Measurements from ENCODE around the gene CT45A9. TPM values are rescaled to one million over a fixed set of nuclear protein-coding genes. Genes with fewer than 3 reads are reported as not detected.
"Not testable (repeated sequence)": the region's sequence is repeated elsewhere in the genome, so short reads cannot be mapped to it uniquely, and the experiment has no call there.

The CT45A9 gene
- not detected for total RNA-seq
- not detected for total RNA-seq (2013)
- total RNA-seq = 0 reads per million in 29 experiments

- ATAC-seq (replicated peaks in 1 of 4); DNase-seq; H3K27me3 Mint-ChIP-seq; CTCF ChIA-PET; H3K4me3 Mint-ChIP-seq; H3K4me1 ChIP-seq (ENCODE audit: control insufficient read depth in 1 of 2, extremely low read depth in 1 of 2, insufficient read depth in 2 of 2, low read length in 2 of 2); POLR2A ChIA-PET; H3K9me3 ChIP-seq; H3K27me3 ChIP-seq (replicated peaks in 1 of 2; ENCODE audit: control insufficient read depth in 2 of 2, extremely low read depth in 1 of 2, insufficient read depth in 2 of 2, low read length in 1 of 2); H3K36me3 Mint-ChIP-seq; H3K4me3 ChIP-seq (ENCODE audit: control insufficient read depth in 1 of 2, extremely low read depth in 1 of 2, low read length in 1 of 2); H3K9me3 Mint-ChIP-seq; H3K4me1 Mint-ChIP-seq; H3K27ac ChIP-seq (ENCODE audit: low read length); H3K36me3 ChIP-seq (ENCODE audit: control insufficient read depth in 2 of 2, extremely low read depth in 1 of 2, insufficient read depth in 1 of 2, low read length in 1 of 2); H3K27ac Mint-ChIP-seq: not testable (repeated sequence)
- WGBS (ENCODE audit: insufficient coverage) = no CpG with 5 or more reads among the region's 17 CpGs
Measured at GRCh38 chrX:135871712-135872111, at the start of gene CT45A9. CT45A9 (minus strand) TSS chrX:135871812; CDS start chrX:135868061, 3,751 bp downstream.

GRCh38 chrX:135920516-135920915 is 48.9 kb upstream of the CT45A9 start:
- H3K4me3 Mint-ChIP-seq; H3K4me1 Mint-ChIP-seq; H3K36me3 Mint-ChIP-seq; POLR2A ChIA-PET; H3K27me3 ChIP-seq (replicated peaks in 1 of 2; ENCODE audit: control insufficient read depth in 2 of 2, extremely low read depth in 1 of 2, insufficient read depth in 2 of 2, low read length in 1 of 2); H3K9me3 Mint-ChIP-seq; H3K4me1 ChIP-seq (ENCODE audit: control insufficient read depth in 1 of 2, extremely low read depth in 1 of 2, insufficient read depth in 2 of 2, low read length in 2 of 2); H3K9me3 ChIP-seq; H3K27ac Mint-ChIP-seq; H3K36me3 ChIP-seq (ENCODE audit: control insufficient read depth in 2 of 2, extremely low read depth in 1 of 2, insufficient read depth in 1 of 2, low read length in 1 of 2); H3K4me3 ChIP-seq (ENCODE audit: control insufficient read depth in 1 of 2, extremely low read depth in 1 of 2, low read length in 1 of 2); H3K27ac ChIP-seq (ENCODE audit: low read length); ATAC-seq (replicated peaks in 1 of 4); DNase-seq: not testable (repeated sequence)
- CTCF ChIA-PET = interaction anchor here in 1 of 2 donors (1.1 to 1.4 kb wide), 2 partner anchors 9 to 11 kb away, joined by 3 to 4 read pairs; no protein-coding TSS in a partner anchor
- peaks cover 0 to 47% of the 10 kb centered on the region in 2 donors for H3K27me3 Mint-ChIP-seq
- WGBS (ENCODE audit: insufficient coverage) = no CpG with 5 or more reads among the region's 1 CpG

GRCh38 chrX:135914404-135914803 is 42.8 kb upstream of the CT45A9 start:
- Histone ChIP-seq H3K27ac (ENCODE audit: low read length) (no peak overlapping the region), H3K9me3 (no peaks in the 10 kb centered on the region), H3K27me3 (replicated peaks in 1 of 2; ENCODE audit: control insufficient read depth in 2 of 2, extremely low read depth in 1 of 2, insufficient read depth in 2 of 2, low read length in 1 of 2) (no peaks in the 10 kb centered on the region), H3K4me1 (ENCODE audit: control insufficient read depth in 1 of 2, extremely low read depth in 1 of 2, insufficient read depth in 2 of 2, low read length in 2 of 2) (no peaks in the 10 kb centered on the region), H3K4me3 (ENCODE audit: control insufficient read depth in 1 of 2, extremely low read depth in 1 of 2, low read length in 1 of 2) (no peak overlapping the region), H3K36me3 (ENCODE audit: control insufficient read depth in 2 of 2, extremely low read depth in 1 of 2, insufficient read depth in 1 of 2, low read length in 1 of 2) (no peaks in the 10 kb centered on the region)
- no peak overlapping the region for H3K4me3 Mint-ChIP-seq
- no peaks in the 10 kb centered on the region for H3K4me1 Mint-ChIP-seq
- H3K36me3 Mint-ChIP-seq = no peaks in the 10 kb centered on the region
- ChIA-PET CTCF (no interaction called here), POLR2A (no interaction called here)
- peaks cover 0 to 48% of the 10 kb centered on the region in 2 donors for H3K27me3 Mint-ChIP-seq
- no peak overlapping the region for H3K27ac Mint-ChIP-seq
- no peaks in the 10 kb centered on the region for H3K9me3 Mint-ChIP-seq
- ATAC-seq (replicated peaks in 1 of 4) = no peak
- no CpG with 5 or more reads among the region's 5 CpGs for WGBS (ENCODE audit: insufficient coverage)
- no peak for DNase-seq

- no peaks in the 10 kb centered on the region for H3K36me3 Mint-ChIP-seq
- no peaks in the 10 kb centered on the region for H3K4me1 Mint-ChIP-seq
- peaks cover 6 to 38% of the 10 kb centered on the region in 2 donors for H3K27me3 Mint-ChIP-seq
- ChIA-PET POLR2A (no interaction called here), CTCF (no interaction called here)
- H3K4me3 ChIP-seq (ENCODE audit: control insufficient read depth in 1 of 2, extremely low read depth in 1 of 2, low read length in 1 of 2) = no peak overlapping the region
- no peaks in the 10 kb centered on the region for H3K9me3 ChIP-seq
- H3K27me3 ChIP-seq (replicated peaks in 1 of 2; ENCODE audit: control insufficient read depth in 2 of 2, extremely low read depth in 1 of 2, insufficient read depth in 2 of 2, low read length in 1 of 2) = no peaks in the 10 kb centered on the region
- H3K4me3 Mint-ChIP-seq = no peak overlapping the region
- H3K27ac ChIP-seq (ENCODE audit: low read length) = no peak overlapping the region
- ATAC-seq (replicated peaks in 1 of 4) (no peak), DNase-seq (no peak)
- H3K36me3 ChIP-seq (ENCODE audit: control insufficient read depth in 2 of 2, extremely low read depth in 1 of 2, insufficient read depth in 1 of 2, low read length in 1 of 2) = no peaks in the 10 kb centered on the region
- no peaks in the 10 kb centered on the region for H3K4me1 ChIP-seq (ENCODE audit: control insufficient read depth in 1 of 2, extremely low read depth in 1 of 2, insufficient read depth in 2 of 2, low read length in 2 of 2)
- H3K27ac Mint-ChIP-seq = no peak overlapping the region
- WGBS (ENCODE audit: insufficient coverage) = no CpG with 5 or more reads among the region's 5 CpGs
- no peaks in the 10 kb centered on the region for H3K9me3 Mint-ChIP-seq
Measured at GRCh38 chrX:135910251-135910650, 38.6 kb upstream of the CT45A9 start.

GRCh38 chrX:135893294-135893817 is 21.7 kb upstream of the CT45A9 start, which contains the start of the genes CT45A10 and SAGE1:
CT45A10 (minus strand) TSS chrX:135893444; CDS start chrX:135885344, 8,100 bp downstream.
SAGE1 (plus strand) TSS chrX:135893716; CDS start chrX:135896243, 2,527 bp downstream.
- 100% methylated on average over 6 of the region's 22 CpGs for WGBS (ENCODE audit: insufficient coverage)

GRCh38 chrX:135892781-135893180 is 21.2 kb upstream of the CT45A9 start:
- Mint-ChIP-seq H3K4me3 (no peak overlapping the region), H3K36me3 (no peaks in the 10 kb centered on the region), H3K4me1 (no peaks in the 10 kb centered on the region), H3K9me3 (no peaks in the 10 kb centered on the region), H3K27ac (no peak overlapping the region), H3K27me3 (peaks cover 0 to 20% of the 10 kb centered on the region in 2 donors)
- ATAC-seq (replicated peaks in 1 of 4) (no peak), DNase-seq (no peak)
- CTCF ChIA-PET = no interaction called here
- H3K36me3 ChIP-seq (ENCODE audit: control insufficient read depth in 2 of 2, extremely low read depth in 1 of 2, insufficient read depth in 1 of 2, low read length in 1 of 2) = no peaks in the 10 kb centered on the region
- POLR2A ChIA-PET = no interaction called here
- no peaks in the 10 kb centered on the region for H3K9me3 ChIP-seq
- peaks cover 0 to 4% of the 10 kb centered on the region in 2 experiments for H3K27me3 ChIP-seq (replicated peaks in 1 of 2; ENCODE audit: control insufficient read depth in 2 of 2, extremely low read depth in 1 of 2, insufficient read depth in 2 of 2, low read length in 1 of 2)
- H3K4me3 ChIP-seq (ENCODE audit: control insufficient read depth in 1 of 2, extremely low read depth in 1 of 2, low read length in 1 of 2) = no peak overlapping the region
- no peaks in the 10 kb centered on the region for H3K4me1 ChIP-seq (ENCODE audit: control insufficient read depth in 1 of 2, extremely low read depth in 1 of 2, insufficient read depth in 2 of 2, low read length in 2 of 2)
- no peak overlapping the region for H3K27ac ChIP-seq (ENCODE audit: low read length)
- 94% methylated on average over 5 of the region's 11 CpGs for WGBS (ENCODE audit: insufficient coverage)

More at GRCh38 chrX:135893294-135893817, 21.7 kb upstream of the CT45A9 start, which contains the start of the genes CT45A10 and SAGE1:
- CTCF ChIA-PET = no interaction called here
- Histone ChIP-seq H3K36me3 (ENCODE audit: control insufficient read depth in 2 of 2, extremely low read depth in 1 of 2, insufficient read depth in 1 of 2, low read length in 1 of 2) (no peaks in the 10 kb centered on the region), H3K9me3 (no peaks in the 10 kb centered on the region), H3K4me3 (ENCODE audit: control insufficient read depth in 1 of 2, extremely low read depth in 1 of 2, low read length in 1 of 2) (no peak within 1 kb of the TSS), H3K4me1 (ENCODE audit: control insufficient read depth in 1 of 2, extremely low read depth in 1 of 2, insufficient read depth in 2 of 2, low read length in 2 of 2) (no peaks in the 10 kb centered on the region), H3K27ac (ENCODE audit: low read length) (no peak within 1 kb of the TSS), H3K27me3 (replicated peaks in 1 of 2; ENCODE audit: control insufficient read depth in 2 of 2, extremely low read depth in 1 of 2, insufficient read depth in 2 of 2, low read length in 1 of 2) (peaks cover 0 to 4% of the 10 kb centered on the region in 2 experiments)
- H3K27me3 Mint-ChIP-seq = peaks cover 0 to 20% of the 10 kb centered on the region in 2 donors
- no peak within 1 kb of the TSS for H3K27ac Mint-ChIP-seq
- DNase-seq (no peak), ATAC-seq (replicated peaks in 1 of 4) (no peak)
- no peaks in the 10 kb centered on the region for H3K9me3 Mint-ChIP-seq
- no peaks in the 10 kb centered on the region for H3K36me3 Mint-ChIP-seq
- no peak within 1 kb of the TSS for H3K4me3 Mint-ChIP-seq
- no peaks in the 10 kb centered on the region for H3K4me1 Mint-ChIP-seq
- POLR2A ChIA-PET = no interaction called here

All from T-cell (primary cell).